Embryonic facial prominence (tissue), 1 donor: ENCODE measurements around the gene GIT1.

Experiments used
- DNase-seq: peaks from one replicate; pipeline ENCODE4 v3.0.0-alpha.2; 2016; ENCODE audit errors: extremely low spot score

The GIT1 gene

GRCh38 chr17:29579866-29580771 lies 9.3 kb downstream of the GIT1 start:
- no peak for DNase-seq

- no peak for DNase-seq
These were observed 10.6 kb downstream of the GIT1 start for GRCh38 chr17:29578626-29579485.

DNA sequence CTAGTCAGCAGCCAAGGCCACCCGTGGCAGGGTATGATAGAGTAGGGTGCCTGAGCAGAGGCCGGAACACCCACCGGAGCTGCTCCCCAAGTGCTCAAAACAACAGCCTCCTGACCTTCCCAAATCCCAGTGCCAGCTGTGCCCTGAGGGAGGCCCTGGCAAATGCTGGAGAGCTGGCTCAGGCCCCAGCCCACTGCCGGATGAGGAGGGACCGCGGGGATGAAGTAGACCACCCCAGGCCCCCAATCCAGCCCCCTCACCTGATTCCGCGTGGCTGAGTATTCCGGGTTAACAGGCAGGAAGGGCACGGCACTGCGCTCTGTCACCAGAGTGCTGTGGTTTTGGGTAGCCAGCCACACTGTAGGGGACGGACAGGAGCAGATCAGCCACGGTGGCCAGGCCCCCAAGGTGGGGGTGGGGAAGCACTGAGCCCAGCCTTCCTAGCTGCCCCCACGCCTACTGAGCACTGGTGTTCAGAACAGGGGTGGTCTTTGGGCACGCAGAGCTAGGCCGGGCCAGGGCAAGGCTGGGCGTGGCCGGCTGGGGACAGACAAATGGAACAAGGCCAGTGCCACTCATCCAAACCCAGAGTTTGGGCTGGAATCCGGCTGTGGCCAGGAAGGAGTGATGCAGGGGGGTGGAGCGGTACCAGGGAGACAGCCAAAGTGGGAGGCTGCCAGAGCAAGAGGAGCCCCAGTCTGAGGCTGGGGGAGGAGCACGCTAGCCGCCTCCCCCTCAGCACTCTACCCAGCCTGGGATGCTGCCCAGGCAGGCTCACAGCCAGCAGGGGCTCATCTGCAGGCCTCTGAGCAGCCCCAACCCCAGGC lies 11.8 kb downstream of the GIT1 start:
- no peak for DNase-seq

DNA sequence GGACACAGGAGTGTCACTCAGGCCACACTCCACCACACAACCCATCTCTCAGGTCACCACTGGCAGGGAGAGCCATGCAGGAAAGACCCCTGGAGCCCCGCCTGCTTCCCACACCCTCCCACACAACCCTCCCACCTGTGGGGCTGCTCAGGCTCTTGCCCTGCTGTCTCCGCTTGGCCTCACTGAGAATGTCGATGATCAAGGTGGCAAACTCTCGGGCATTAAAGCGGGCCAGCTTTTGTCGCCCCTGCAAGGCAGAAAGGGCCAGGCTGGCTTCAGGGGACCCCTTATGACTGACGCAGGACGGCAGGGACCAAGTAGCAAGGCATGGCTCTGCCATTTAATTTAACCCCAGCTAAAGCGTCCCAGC lies 12.5 kb downstream of the GIT1 start:
- DNase-seq = no peak

GRCh38 chr17:29576214-29577000 lies 13.0 kb downstream of the GIT1 start:
- DNase-seq = no peak

DNA sequence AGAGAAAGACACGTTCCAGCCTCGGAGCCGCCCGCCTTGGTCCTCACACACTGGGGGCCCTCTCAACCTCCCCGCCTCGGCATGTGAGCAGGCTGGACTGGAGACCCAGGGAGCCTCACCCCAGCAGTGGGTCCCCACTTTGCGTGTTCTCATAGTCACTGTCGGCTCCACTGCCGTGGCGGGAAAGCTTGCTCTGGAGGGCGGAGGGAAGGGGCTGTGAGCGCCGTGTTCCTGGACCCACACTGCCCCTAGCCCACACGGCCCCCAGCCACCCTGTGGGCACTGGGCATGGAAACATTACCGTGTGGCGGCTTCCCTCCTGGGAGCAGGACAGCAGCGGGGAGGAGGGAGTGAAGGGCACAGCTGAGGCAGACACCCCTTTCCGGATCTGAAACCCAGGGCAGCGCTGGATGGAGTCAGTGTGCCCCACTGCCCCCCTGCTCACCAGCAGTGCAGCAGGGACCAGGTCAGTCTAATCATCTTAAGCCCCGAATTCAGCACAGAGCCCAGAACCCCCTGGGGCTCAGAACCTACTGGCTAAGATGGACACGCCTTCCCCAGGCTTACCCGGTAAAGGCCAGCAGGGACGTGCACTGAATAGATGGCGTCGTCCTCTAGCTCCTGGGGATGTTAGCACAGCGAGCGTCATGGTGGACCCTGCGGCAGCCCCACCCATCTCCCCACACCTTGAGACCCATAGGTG lies 13.8 kb downstream of the GIT1 start:
- DNase-seq = no peak

DNA sequence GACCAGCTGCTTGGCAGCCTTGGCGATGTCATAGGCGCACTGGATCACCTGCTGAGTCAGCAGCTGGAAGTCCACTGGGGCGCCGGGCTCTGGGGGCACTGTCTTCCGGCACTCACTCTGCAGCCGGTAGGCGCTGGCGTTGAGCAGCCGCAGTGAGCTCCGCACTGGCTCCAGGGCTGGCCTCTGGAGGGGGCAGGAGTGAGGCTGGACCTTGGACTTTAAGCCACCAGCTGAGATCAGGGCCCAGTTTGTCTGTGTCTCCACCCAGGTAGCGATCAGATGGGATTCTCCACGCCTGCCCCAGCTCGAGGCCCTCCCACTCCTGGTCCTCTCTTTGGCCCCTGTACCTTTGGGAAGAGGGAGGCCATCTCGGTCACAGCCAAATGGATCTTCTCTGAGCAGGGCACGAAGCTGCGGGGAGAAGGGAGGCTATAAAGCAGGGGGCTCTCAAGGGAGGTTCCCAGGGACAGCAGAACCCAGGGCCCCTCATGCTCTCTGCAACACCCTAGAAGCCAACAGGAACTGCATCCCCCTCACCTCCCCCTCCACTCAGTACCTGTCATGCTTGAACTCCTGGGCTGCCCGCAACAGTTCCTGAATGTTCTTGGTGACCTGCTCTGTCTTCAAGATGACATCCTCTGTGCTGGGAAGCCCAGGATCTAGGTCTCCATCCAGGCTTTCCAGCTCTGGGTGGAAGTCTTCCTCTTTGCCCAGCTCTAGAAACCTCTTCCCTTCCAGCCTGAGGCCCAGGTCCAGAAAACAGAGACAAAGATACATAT lies 14.5 kb downstream of the GIT1 start:
- DNase-seq = no peak

DNA sequence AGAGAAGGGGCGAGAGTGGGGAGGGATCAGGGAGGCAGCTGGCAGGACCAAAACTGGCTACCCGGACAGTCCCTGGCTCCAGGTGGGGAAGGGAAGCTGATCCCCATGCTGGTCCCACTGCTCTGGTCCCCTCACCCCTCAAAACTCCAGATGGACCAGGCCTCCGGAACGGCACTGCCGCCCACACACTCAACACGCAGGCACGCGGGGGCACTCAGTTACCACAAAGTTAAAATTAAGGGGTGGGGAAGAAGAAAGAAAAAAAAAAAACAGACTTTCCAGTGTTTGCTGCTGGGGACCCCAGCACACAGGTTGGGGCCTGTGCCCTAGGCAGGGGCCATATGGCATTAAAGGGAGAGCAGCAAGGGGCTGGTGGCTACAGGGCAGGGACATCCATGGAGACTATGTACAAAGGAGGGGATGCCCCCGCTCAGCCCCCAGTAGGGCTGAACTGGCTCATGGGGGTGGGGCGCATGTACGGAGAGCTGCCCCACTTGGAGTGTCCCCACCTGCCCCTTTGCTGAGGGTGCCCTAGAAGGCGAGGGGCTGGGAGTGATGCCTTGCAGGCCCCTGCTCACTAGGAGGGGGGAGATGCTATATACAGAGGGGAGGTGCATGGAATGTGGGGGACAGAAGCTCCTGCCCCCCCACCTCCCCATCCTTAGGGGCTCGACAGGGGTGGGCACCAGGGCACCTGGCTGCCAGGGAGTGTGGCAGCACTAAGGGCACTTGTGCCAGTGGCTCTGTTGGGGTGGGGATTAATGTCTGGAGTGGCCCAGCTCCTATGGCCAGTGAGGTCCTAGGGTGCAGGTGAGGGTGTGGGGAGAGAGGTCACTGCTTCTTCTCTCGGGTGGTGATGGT lies 15.3 kb downstream of the GIT1 start:
- DNase-seq = no peak

GRCh38 chr17:29573558-29573869 lies 15.9 kb downstream of the GIT1 start:
- no peak for DNase-seq

- DNase-seq = no peak
These were observed 16.5 kb downstream of the GIT1 start for GRCh38 chr17:29572691-29573557.

DNA sequence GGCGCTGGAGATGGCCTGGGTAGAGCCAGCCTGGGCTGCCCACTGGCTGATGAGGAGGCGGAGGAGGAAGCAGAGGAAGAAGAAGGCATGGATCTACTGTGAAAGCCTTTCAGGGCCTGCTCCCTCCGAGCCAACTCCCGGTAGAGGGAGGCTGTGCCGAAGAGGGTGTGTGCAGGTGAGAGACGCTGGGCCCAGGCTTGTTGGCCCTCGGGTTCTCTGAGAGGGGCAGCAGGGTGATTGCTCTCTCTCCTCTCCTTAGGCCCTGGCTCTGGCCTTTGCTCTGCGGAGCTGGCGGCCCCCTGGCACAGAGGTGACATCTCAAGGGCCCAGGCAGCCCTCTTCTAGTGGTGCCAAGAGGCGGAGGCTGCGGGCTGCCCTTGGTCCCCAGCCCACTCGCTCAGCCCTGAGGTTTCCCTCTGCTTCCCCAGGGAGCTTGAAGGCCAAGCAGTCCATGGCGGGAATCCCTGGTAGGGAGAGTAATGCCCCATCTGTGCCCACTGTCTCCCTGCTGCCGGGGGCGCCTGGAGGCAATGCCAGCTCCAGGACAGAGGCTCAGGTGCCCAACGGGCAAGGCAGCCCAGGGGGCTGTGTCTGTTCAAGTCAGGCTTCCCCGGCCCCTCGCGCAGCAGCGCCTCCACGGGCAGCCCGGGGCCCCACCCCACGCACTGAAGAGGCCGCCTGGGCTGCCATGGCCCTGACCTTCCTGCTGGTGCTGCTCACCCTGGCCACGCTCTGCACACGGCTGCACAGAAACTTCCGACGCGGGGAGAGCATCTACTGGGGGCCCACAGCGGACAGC lies 17.4 kb downstream of the GIT1 start:
- no peak for DNase-seq

GRCh38 chr17:29571486-29571882 lies 18.0 kb downstream of the GIT1 start:
- no peak for DNase-seq

DNA sequence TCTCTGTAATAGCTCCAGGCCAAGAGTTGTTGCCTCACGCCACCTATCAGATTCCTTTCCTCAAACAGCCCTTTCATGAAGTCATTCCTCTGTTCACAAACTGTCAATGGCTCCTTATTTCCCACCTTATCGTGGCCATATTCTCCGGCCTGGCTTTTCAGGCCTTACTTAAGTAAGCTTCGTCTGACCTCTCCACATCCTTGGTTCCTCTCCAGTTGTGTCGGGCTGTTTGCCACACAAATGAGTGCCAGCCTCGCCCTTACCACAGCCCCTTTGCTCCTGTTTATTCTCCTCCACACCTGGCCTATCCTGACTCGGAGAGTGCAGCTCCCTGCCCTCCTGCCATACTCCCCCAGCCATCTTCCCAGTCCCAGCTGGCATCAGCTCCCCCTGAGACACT lies 18.9 kb downstream of the GIT1 start:
- no peak for DNase-seq

DNA sequence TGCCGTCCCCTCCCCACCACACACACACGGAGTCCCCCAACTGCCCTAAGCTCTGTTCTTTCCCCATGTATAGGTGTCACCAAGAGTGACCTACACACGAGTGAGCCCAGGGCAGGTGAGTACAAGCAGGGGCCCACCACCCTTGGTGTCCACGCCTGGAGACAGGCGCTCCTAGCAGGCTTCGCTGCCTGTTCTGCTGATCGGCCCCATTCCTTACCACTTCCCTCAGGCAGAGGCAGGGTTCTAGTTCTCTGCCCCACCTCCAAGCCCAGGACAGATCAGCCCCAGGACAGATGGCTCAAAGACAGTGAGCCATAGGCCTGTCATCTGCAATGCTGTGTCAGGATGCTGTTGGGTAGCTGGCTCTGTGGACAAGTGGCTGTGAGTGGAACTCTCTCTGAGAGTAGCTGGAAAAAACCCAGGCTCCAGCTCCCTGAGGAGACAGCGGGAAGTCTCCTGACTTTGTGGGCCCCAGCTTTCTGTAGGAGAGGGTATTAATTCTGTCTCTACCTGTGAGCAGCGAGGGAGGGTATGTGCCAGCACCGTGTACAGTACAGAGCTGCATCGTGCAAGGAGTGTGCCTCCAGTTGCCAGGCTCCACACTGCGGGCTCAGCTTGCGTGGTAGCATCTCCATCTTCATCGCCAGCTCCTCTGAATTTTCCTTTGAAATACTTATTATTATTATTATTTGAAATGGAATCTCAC lies 20.1 kb downstream of the GIT1 start:
- DNase-seq = no peak

DNA sequence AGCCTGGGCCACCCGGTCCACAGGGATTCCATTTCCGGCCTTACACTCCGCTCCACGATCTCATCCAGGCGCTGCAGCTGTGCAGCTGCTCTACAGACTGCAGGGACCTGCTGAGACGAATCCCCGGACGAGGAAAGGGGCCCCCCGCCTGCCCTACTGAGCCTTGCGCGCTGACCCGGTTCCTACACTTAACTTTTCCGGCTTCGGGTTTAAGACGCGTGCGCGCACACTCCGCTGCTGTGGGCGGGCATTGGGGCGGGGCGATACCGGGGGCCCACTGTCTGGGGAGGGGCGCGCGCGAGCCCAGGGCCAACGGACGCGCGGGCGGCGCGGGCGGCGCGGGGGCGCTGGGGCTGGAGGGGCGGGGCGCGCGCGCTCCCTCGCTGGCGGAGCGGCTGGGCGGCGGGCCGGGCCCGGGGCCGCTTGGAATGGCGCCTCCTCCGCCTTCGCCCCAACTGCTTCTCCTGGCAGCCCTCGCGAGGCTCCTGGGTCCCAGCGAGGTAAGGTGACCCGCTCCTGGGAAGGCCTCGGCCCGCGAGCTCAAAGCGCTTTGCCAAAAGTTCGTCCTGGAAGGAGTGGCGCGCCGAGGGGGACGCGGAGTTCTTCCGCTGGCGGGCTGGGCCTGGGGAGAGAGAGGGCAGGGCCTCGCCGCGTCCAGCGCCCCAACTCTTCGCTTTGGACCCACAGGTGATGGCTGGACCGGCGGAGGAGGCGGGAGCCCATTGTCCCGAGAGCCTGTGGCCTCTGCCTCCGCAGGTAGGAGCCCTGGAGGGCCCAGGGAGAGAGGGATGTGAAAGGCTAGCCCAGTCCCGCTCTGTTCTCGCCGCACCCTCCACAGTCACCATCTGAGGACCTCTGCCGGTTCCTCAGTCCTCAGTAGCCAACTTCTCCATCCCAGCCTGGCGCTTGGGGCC lies 20.9 kb downstream of the GIT1 start, which contains the start of gene TP53I13:
TP53I13 (plus strand) TSS at position 371 of the 914 bp plus-strand sequence; CDS start at position 429, 58 bp downstream.
- peak; percentile 33 for DNase-seq
